Measurements from ENCODE around the gene TSPAN1.
A peak's percentile ranks its signal among the peaks of the same experiment; 100 is the strongest.

The TSPAN1 gene

DNA sequence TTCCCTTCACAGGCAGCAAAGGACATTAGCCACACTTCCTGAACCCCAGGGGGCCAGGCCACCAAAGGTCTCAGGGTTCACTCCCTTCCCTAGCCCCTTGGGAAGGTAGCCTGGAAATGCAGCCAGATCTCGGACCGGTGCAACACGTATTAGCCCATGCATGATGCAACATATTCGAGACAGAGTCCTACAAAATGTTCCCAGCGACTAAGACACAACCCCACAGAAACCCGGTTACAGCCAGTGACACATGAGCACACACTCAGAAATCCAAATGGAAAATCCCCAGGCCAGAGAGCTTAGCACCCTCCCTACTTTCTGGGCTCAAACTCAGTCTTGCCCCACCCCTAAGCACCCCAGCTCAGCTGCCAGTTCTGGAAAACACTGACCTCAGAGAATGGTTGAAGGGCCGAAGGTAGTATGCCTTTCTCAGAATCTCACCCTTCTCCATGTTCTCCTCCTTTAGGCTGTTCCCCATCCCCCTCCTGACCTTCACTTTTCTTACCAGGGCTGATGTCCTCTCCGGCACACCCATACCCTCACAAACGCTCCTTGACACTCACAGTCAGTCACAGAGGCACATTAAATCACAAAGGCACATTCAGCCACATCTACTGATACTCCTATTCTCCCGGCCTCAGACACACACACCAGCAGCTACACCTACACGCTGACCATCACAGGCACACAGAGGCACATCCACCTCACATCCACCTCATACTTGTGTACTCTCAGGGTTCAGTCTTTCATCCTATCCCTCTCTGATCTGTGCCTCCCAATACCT is at the start of gene TSPAN1:
TSPAN1 (plus strand) TSS at position 640 of the 784 bp plus-strand sequence. CDS start 6,021 bp downstream, outside the sequence.
- peak; percentile 26 for DNase-seq

DNA sequence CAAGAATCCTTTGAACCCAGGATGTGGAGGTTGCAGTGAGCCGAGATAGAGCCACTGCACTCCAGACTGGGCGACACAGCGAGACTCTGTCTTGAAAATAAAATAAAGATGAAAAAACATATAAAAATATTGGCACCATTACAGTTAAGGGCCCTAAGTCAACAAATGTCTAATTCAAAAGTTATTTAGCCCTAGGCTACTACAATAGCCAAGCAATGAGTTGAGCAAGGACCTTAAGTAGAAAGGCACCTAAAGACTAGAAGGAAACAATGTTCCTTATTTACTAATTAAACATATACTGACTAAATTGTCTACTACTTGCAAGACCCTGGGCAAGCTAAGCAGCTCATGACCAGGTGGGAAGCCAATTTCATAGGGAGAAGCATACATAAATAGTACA is 46.5 kb upstream of the TSPAN1 start:
- no peaks in the 10 kb centered on the region for H3K9me3 ChIP-seq (ENCODE audit: severe bottlenecking)
- no peaks in the 10 kb centered on the region for H3K27me3 ChIP-seq (ENCODE audit: insufficient read depth, low read depth, severe bottlenecking)
- TF ChIP-seq, protein P1, sequence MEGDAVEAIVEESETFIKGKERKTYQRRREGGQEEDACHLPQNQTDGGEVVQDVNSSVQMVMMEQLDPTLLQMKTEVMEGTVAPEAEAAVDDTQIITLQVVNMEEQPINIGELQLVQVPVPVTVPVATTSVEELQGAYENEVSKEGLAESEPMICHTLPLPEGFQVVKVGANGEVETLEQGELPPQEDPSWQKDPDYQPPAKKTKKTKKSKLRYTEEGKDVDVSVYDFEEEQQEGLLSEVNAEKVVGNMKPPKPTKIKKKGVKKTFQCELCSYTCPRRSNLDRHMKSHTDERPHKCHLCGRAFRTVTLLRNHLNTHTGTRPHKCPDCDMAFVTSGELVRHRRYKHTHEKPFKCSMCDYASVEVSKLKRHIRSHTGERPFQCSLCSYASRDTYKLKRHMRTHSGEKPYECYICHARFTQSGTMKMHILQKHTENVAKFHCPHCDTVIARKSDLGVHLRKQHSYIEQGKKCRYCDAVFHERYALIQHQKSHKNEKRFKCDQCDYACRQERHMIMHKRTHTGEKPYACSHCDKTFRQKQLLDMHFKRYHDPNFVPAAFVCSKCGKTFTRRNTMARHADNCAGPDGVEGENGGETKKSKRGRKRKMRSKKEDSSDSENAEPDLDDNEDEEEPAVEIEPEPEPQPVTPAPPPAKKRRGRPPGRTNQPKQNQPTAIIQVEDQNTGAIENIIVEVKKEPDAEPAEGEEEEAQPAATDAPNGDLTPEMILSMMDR (IDR thresholded peaks at IDR 0.05; ENCODE audit: low read depth, low read length) = no peak
- H3K27ac ChIP-seq = no peak overlapping the region
- no peak for DNase-seq
- peaks cover 7% of the 10 kb centered on the region; the same call in 1 of the 2 replicates for H3K36me3 ChIP-seq
- H3K4me3 ChIP-seq (ENCODE audit: low read depth, low read length) = no peak overlapping the region

More for the DNA sequence above, at the start of gene TSPAN1:
- Histone ChIP-seq H3K36me3 (no peaks in the 10 kb centered on the region), H3K27ac (no peak within 1 kb of the TSS), H3K4me3 (ENCODE audit: low read depth, low read length) (no peak within 1 kb of the TSS), H3K9me3 (ENCODE audit: severe bottlenecking) (no peaks in the 10 kb centered on the region), H3K27me3 (ENCODE audit: insufficient read depth, low read depth, severe bottlenecking) (no peaks in the 10 kb centered on the region)
- TF ChIP-seq, protein P1 (IDR thresholded peaks at IDR 0.05; ENCODE audit: low read depth, low read length) = no peak

DNA sequence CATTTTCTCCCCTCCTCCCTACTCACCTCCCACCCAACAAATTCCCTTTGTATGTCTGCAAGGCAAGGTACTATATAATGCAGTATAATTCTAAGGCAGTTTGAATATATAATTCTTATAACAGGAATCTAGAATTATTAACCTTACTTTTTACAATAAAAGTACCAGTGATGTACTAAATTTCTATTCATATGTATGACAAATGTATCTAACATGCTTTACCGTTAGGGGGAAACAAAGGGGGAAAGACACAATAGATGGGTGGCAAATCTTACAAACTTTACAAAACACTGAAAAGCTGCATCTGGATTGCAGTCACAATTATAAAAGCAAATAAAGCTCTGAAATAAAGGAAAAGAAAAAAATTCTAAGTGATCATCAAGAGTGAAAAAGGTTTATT is 44.8 kb upstream of the TSPAN1 start:
- no peak for DNase-seq
- Histone ChIP-seq H3K9me3 (ENCODE audit: severe bottlenecking) (no peaks in the 10 kb centered on the region), H3K4me3 (ENCODE audit: low read depth, low read length) (peak overlapping the region; percentile 78), H3K27me3 (ENCODE audit: insufficient read depth, low read depth, severe bottlenecking) (no peaks in the 10 kb centered on the region), H3K27ac (peak overlapping the region; percentile 33), H3K36me3 (peaks cover 7% of the 10 kb centered on the region; the same call in 1 of the 2 replicates)
- TF ChIP-seq, protein P1 (IDR thresholded peaks at IDR 0.05; ENCODE audit: low read depth, low read length) = no peak

- Histone ChIP-seq H3K36me3 (peaks cover 7% of the 10 kb centered on the region; the same call in 1 of the 2 replicates), H3K27ac (peak overlapping the region; percentile 33)
- TF ChIP-seq, protein P1 (IDR thresholded peaks at IDR 0.05; ENCODE audit: low read depth, low read length) = no peak
These were observed 44.3 kb upstream of the TSPAN1 start for GRCh38 chr1:46130606-46131005.

GRCh38 chr1:46131093-46131492 is 43.8 kb upstream of the TSPAN1 start:
- DNase-seq = no peak
- H3K36me3 ChIP-seq = peaks cover 7% of the 10 kb centered on the region; the same call in 1 of the 2 replicates
- H3K4me3 ChIP-seq (ENCODE audit: low read depth, low read length) = peak overlapping the region; percentile 78
- TF ChIP-seq, protein P1 (IDR thresholded peaks at IDR 0.05; ENCODE audit: low read depth, low read length) = no peak
- H3K9me3 ChIP-seq (ENCODE audit: severe bottlenecking) = no peaks in the 10 kb centered on the region
- H3K27me3 ChIP-seq (ENCODE audit: insufficient read depth, low read depth, severe bottlenecking) = no peaks in the 10 kb centered on the region
- H3K27ac ChIP-seq = peak overlapping the region; percentile 33

More at GRCh38 chr1:46130606-46131005, 44.3 kb upstream of the TSPAN1 start:
- H3K27me3 ChIP-seq (ENCODE audit: insufficient read depth, low read depth, severe bottlenecking) = no peaks in the 10 kb centered on the region
- H3K9me3 ChIP-seq (ENCODE audit: severe bottlenecking) = no peaks in the 10 kb centered on the region
- no peak for DNase-seq
- peak overlapping the region; percentile 78 for H3K4me3 ChIP-seq (ENCODE audit: low read depth, low read length)
